SK-N-SH treated with all-trans-retinoic acid at 6 μM for 48 hours (cell line): ENCODE results near the gene RHOJ.

Source experiments
- ATAC-seq: fragments of 200-7000 bp; cut with Tn5 transposase; 3 replicates; pipeline ENCODE4 v1.9.1; 2020; ENCODE audit warnings: mild to moderate bottlenecking, moderate library complexity
- ARNTL ChIP-seq: fragments of 450-650 bp; formaldehyde crosslinking; IDR thresholded peaks from 2 replicates; pipeline ENCODE4 v1.5.0; 2020; ENCODE audit warnings: low read depth, mild to moderate bottlenecking, moderate library complexity, borderline replicate concordance
- BACH2 ChIP-seq: fragments of 250-450 bp; sonication (Bioruptor Pico); IDR thresholded peaks from 2 replicates; pipeline ENCODE4 v1.9.0; 2021; ENCODE audit warnings: mild to moderate bottlenecking, borderline replicate concordance
- CSDC2 ChIP-seq: fragments of 250-450 bp; sonication (Bioruptor Pico); IDR thresholded peaks from 2 replicates; pipeline ENCODE4 v1.5.0; 2020; ENCODE audit warnings: mild to moderate bottlenecking, moderate library complexity
- ESRRG ChIP-seq: fragments of 250-450 bp; sonication (Bioruptor Pico); IDR thresholded peaks from 2 replicates; pipeline ENCODE4 v1.6.1; 2021; ENCODE audit warnings: mild to moderate bottlenecking
- GLIS3 ChIP-seq: fragments of 250-450 bp; sonication (Bioruptor Pico); IDR thresholded peaks from 2 replicates; pipeline ENCODE4 v1.5.0; 2020; ENCODE audit warnings: mild to moderate bottlenecking, moderate library complexity
- ISL1 ChIP-seq: fragments of 250-450 bp; sonication (Bioruptor Pico); IDR thresholded peaks from 2 replicates; pipeline ENCODE4 v2.1.2; 2022; ENCODE audit warnings: mild to moderate bottlenecking, moderate library complexity
- OSR1 ChIP-seq: fragments of 250-450 bp; sonication (Bioruptor Pico); IDR thresholded peaks from 2 replicates; pipeline ENCODE4 v1.8.0; 2022; ENCODE audit warnings: moderate library complexity, mild to moderate bottlenecking, inconsistent platforms
- PPARA ChIP-seq: fragments of 250-450 bp; sonication (Bioruptor Pico); IDR thresholded peaks from 2 replicates; pipeline ENCODE4 v1.5.0; 2020; ENCODE audit warnings: mild to moderate bottlenecking, borderline replicate concordance
- RARB ChIP-seq: fragments of 250-450 bp; sonication (Bioruptor Pico); IDR thresholded peaks from 2 replicates; pipeline ENCODE4 v1.8.0; 2021; ENCODE audit warnings: mild to moderate bottlenecking, moderate library complexity
- SNAI2 ChIP-seq: fragments of 250-450 bp; sonication (Bioruptor Pico); IDR thresholded peaks from 2 replicates; pipeline ENCODE4 v1.5.0; 2020; ENCODE audit warnings: mild to moderate bottlenecking, moderate library complexity
- TOX ChIP-seq: fragments of 250-450 bp; sonication (Bioruptor Pico); IDR thresholded peaks from 2 replicates; pipeline ENCODE4 v1.8.0; 2021; ENCODE audit warnings: mild to moderate bottlenecking, moderate library complexity, borderline replicate concordance
- ZC3H10 ChIP-seq: fragments of 250-450 bp; sonication (Bioruptor Pico); IDR thresholded peaks from 2 replicates; pipeline ENCODE4 v1.5.1; 2021; ENCODE audit warnings: mild to moderate bottlenecking, moderate library complexity
- ZFP3 ChIP-seq: fragments of 250-450 bp; sonication (Bioruptor Pico); IDR thresholded peaks from 2 replicates; pipeline ENCODE4 v1.5.0; 2020; ENCODE audit warnings: mild to moderate bottlenecking, moderate library complexity
- ZFP30 ChIP-seq: fragments of 450-650 bp; formaldehyde crosslinking; IDR thresholded peaks from 2 replicates; pipeline ENCODE4 v1.5.0; 2022; ENCODE audit warnings: mild to moderate bottlenecking, moderate library complexity
- ZNF565 ChIP-seq: fragments of 450-650 bp; formaldehyde crosslinking; conservative IDR thresholded peaks from 2 replicates; pipeline ENCODE4 v1.5.0; 2020; ENCODE audit warnings: low read depth, mild to moderate bottlenecking, moderate library complexity
- ZNF70 ChIP-seq: fragments of 450-650 bp; formaldehyde crosslinking; IDR thresholded peaks from 2 replicates; pipeline ENCODE4 v1.5.0; 2020; ENCODE audit warnings: mild to moderate bottlenecking, moderate library complexity
- ZNF8 ChIP-seq: fragments of 450-650 bp; formaldehyde crosslinking; IDR thresholded peaks from 2 replicates; pipeline ENCODE4 v1.5.0; 2020; ENCODE audit warnings: mild to moderate bottlenecking, moderate library complexity
- TF ChIP-seq, protein P1 (sequence below): fragments of 250-450 bp; sonication (Bioruptor Pico); IDR thresholded peaks from 2 replicates; pipeline ENCODE4 v1.5.1; 2020; ENCODE audit warnings: low read depth, mild to moderate bottlenecking, moderate library complexity
- TF ChIP-seq, protein P2 (sequence below): fragments of 250-450 bp; sonication (Bioruptor Pico); IDR thresholded peaks from 2 replicates; pipeline ENCODE4 v1.5.0; 2020; ENCODE audit warnings: mild to moderate bottlenecking, moderate library complexity
- TF ChIP-seq, protein P3 (sequence below): fragments of 250-450 bp; sonication (Bioruptor Pico); IDR thresholded peaks from 2 replicates; pipeline ENCODE4 v1.8.0; 2021; ENCODE audit warnings: low read depth, mild to moderate bottlenecking, moderate library complexity, borderline replicate concordance
- TF ChIP-seq, protein P4 (sequence below): fragments of 250-450 bp; sonication (Bioruptor Pico); IDR thresholded peaks from 2 replicates; pipeline ENCODE4 v1.8.0; 2020; ENCODE audit warnings: mild to moderate bottlenecking, moderate library complexity, borderline replicate concordance

Gene RHOJ

DNA sequence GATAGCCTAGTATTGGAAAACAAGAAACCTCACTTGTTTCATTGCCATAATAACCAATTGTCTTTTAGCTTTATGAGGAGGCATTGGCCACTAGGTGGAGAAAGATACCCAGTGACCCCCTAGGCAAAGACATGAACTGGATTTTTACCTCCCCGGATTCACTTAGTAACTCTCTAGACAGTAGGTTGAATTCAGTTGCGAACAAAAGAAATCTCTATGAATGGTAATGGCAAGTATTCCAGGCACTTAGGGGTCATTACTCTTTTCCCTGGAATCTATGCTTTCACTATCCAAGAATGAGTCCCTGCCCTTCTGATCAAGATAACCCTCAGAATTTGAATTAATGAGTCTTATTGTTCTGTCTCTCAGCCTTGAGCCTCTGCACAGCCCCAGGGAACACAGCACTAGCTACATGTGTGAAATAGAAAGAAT, 29.5 kb upstream of the RHOJ start:
- TF ChIP-seq, protein P1, sequence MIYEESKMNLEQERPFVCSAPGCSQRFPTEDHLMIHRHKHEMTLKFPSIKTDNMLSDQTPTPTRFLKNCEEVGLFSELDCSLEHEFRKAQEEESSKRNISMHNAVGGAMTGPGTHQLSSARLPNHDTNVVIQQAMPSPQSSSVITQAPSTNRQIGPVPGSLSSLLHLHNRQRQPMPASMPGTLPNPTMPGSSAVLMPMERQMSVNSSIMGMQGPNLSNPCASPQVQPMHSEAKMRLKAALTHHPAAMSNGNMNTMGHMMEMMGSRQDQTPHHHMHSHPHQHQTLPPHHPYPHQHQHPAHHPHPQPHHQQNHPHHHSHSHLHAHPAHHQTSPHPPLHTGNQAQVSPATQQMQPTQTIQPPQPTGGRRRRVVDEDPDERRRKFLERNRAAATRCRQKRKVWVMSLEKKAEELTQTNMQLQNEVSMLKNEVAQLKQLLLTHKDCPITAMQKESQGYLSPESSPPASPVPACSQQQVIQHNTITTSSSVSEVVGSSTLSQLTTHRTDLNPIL (CRISPR knock-in tag): no peak
- TF ChIP-seq ZNF565 (no peak), ZC3H10 (no peak), PPARA (CRISPR knock-in tag) (no peak), SNAI2 (CRISPR knock-in tag) (no peak), GLIS3 (CRISPR knock-in tag) (no peak), ZFP30 (CRISPR knock-in tag) (no peak), ESRRG (CRISPR knock-in tag) (no peak), ISL1 (CRISPR knock-in tag) (no peak), BACH2 (CRISPR knock-in tag) (no peak), RARB (CRISPR knock-in tag) (no peak), ARNTL (CRISPR knock-in tag) (no peak)
- TF ChIP-seq, protein P2, sequence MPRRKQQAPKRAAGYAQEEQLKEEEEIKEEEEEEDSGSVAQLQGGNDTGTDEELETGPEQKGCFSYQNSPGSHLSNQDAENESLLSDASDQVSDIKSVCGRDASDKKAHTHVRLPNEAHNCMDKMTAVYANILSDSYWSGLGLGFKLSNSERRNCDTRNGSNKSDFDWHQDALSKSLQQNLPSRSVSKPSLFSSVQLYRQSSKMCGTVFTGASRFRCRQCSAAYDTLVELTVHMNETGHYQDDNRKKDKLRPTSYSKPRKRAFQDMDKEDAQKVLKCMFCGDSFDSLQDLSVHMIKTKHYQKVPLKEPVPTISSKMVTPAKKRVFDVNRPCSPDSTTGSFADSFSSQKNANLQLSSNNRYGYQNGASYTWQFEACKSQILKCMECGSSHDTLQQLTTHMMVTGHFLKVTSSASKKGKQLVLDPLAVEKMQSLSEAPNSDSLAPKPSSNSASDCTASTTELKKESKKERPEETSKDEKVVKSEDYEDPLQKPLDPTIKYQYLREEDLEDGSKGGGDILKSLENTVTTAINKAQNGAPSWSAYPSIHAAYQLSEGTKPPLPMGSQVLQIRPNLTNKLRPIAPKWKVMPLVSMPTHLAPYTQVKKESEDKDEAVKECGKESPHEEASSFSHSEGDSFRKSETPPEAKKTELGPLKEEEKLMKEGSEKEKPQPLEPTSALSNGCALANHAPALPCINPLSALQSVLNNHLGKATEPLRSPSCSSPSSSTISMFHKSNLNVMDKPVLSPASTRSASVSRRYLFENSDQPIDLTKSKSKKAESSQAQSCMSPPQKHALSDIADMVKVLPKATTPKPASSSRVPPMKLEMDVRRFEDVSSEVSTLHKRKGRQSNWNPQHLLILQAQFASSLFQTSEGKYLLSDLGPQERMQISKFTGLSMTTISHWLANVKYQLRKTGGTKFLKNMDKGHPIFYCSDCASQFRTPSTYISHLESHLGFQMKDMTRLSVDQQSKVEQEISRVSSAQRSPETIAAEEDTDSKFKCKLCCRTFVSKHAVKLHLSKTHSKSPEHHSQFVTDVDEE (CRISPR knock-in tag): no peak
- TF ChIP-seq, protein P3, sequence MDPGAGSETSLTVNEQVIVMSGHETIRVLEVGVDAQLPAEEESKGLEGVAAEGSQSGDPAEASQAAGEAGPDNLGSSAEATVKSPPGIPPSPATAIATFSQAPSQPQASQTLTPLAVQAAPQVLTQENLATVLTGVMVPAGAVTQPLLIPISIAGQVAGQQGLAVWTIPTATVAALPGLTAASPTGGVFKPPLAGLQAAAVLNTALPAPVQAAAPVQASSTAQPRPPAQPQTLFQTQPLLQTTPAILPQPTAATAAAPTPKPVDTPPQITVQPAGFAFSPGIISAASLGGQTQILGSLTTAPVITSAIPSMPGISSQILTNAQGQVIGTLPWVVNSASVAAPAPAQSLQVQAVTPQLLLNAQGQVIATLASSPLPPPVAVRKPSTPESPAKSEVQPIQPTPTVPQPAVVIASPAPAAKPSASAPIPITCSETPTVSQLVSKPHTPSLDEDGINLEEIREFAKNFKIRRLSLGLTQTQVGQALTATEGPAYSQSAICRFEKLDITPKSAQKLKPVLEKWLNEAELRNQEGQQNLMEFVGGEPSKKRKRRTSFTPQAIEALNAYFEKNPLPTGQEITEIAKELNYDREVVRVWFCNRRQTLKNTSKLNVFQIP (CRISPR knock-in tag): no peak
- TF ChIP-seq, protein P4, sequence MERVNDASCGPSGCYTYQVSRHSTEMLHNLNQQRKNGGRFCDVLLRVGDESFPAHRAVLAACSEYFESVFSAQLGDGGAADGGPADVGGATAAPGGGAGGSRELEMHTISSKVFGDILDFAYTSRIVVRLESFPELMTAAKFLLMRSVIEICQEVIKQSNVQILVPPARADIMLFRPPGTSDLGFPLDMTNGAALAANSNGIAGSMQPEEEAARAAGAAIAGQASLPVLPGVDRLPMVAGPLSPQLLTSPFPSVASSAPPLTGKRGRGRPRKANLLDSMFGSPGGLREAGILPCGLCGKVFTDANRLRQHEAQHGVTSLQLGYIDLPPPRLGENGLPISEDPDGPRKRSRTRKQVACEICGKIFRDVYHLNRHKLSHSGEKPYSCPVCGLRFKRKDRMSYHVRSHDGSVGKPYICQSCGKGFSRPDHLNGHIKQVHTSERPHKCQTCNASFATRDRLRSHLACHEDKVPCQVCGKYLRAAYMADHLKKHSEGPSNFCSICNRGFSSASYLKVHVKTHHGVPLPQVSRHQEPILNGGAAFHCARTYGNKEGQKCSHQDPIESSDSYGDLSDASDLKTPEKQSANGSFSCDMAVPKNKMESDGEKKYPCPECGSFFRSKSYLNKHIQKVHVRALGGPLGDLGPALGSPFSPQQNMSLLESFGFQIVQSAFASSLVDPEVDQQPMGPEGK: no peak
- TF ChIP-seq, all 23 proteins: peak for 0
- ATAC-seq: peak; percentile 81

DNA sequence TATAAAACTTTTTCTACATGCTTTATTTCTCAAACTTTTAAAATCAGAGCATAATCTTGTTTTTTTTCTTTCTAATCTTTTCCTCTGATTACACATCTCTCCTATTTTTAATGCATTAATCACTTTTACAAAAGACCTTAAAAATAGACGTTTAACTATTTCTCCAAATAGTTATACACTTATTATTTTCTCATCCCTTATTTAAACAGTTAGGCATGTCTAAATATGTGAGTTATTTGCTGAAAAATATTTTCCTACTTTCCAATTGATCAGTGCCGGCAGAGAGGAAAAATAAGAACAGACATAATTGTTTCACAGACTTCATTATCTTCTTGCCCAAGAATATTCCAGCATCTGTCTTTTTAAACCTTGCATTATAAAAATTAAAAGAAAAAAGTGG, 28.7 kb upstream of the RHOJ start:
- TF ChIP-seq OSR1 (CRISPR knock-in tag) (no peak), ESRRG (CRISPR knock-in tag) (no peak)
- ATAC-seq: no peak

DNA sequence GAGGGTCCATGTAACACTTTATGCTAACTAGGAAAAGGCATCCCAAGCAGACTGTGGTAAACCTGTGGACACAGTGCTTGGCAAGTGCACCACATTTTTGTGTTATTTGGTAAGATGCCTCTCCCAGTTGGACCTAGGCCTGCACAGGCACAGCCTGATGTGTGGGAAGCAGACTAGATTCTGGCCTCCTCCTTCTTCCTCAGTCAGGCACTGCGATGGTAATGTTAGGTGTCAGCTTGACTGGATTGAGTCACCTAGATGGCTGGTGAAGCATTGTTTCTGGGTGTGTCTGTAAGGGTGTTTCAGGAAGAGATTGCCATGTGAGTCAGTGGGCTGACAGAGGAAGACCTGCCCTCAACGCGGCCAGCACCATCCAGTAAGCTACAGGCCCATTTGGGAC, 25.3 kb upstream of the RHOJ start:
- TF ChIP-seq, protein P2 (CRISPR knock-in tag): no peak
- TF ChIP-seq ZNF565 (no peak), ZNF8 (CRISPR knock-in tag) (no peak), RARB (CRISPR knock-in tag) (no peak), ZC3H10 (no peak), OSR1 (CRISPR knock-in tag) (no peak), ZFP30 (CRISPR knock-in tag) (no peak), CSDC2 (CRISPR knock-in tag) (no peak), ZFP3 (CRISPR knock-in tag) (no peak), ZNF70 (CRISPR knock-in tag) (no peak), SNAI2 (CRISPR knock-in tag) (no peak), TOX (CRISPR knock-in tag) (no peak), ESRRG (CRISPR knock-in tag) (no peak)
- TF ChIP-seq, protein P3 (CRISPR knock-in tag): no peak
- no peak for ATAC-seq
